AG04450 (cell line): ENCODE measurements around the gene MEGF6. TPM values are rescaled to one million over a fixed set of nuclear protein-coding genes. Genes with fewer than 3 reads are reported as not detected.
A peak's percentile ranks its signal among the peaks of the same experiment; 100 is the strongest.

Source experiments
- CTCF ChIA-PET: fragments of 300-600, 350-600 bp; formaldehyde crosslinking; extraction: SDS; loops from one replicate; lab custom pipeline; 2022; ENCODE audit warnings: antibody characterized with exemption, inconsistent platforms; lab: Charles Lee
- POLR2A ChIA-PET: fragments of 350-600 bp; formaldehyde crosslinking; extraction: SDS; loops from one replicate; lab custom pipeline; 2021; ENCODE audit warnings: antibody characterized with exemption, inconsistent platforms; lab: Yijun Ruan, JAX
- DNase-seq: peaks from one replicate; pipeline ENCODE4 v3.0.0-alpha.2; 2011; ENCODE audit warnings: low read depth, low spot score
- H3K27ac ChIP-seq: one replicate; pipeline ENCODE4 v1.5.1; 2012; ENCODE audit warnings: low read depth, low read length, control low read depth
- H3K27me3 ChIP-seq: one replicate; pipeline ENCODE4 v1.6.0; 2012; ENCODE audit warnings: low read length; ENCODE audit not compliant: control insufficient read depth, insufficient read depth
- H3K4me3 ChIP-seq: 2 replicates; pipeline ENCODE4 v1.5.1; 2011; ENCODE audit warnings: mild to moderate bottlenecking, low read depth, low read length, control low read depth
- H3K9me3 ChIP-seq: 2 replicates; pipeline ENCODE4 v1.5.1; 2012; ENCODE audit warnings: low read length; ENCODE audit not compliant: control insufficient read depth, insufficient read depth
- CTCF ChIP-seq: IDR thresholded peaks from 2 replicates; pipeline ENCODE4 v1.5.1; 2011; ENCODE audit warnings: low read depth, low read length, control low read depth, inconsistent platforms
- polyA plus RNA-seq: library from polyadenylated mRNA; depleted of rRNA; stranded (reverse); fragments of >200 nt; gene quantifications from 2 replicates; pipeline ENCODE4 v1.2.3, GENCODE V29; 2011

MEGF6 gene
- polyA plus RNA-seq, 1 experiment: 0.45 TPM

- no peak for TF ChIP-seq CTCF
- Histone ChIP-seq H3K4me3 (no peak overlapping the region), H3K27ac (no peak overlapping the region), H3K9me3 (no peaks in the 10 kb centered on the region), H3K27me3 (no peaks in the 10 kb centered on the region)
- POLR2A ChIA-PET: no interaction called here
- DNase-seq: no peak
- CTCF ChIA-PET: no interaction called here
These were observed 79.4 kb downstream of the MEGF6 start for GRCh38 chr1:3531928-3532327.

GRCh38 chr1:3530926-3531818, 80.1 kb downstream of the MEGF6 start:
- ChIA-PET POLR2A (no interaction called here), CTCF (interaction anchor here (0.6 kb wide), 1 partner anchor 60 kb away, joined by 5 read pairs; no protein-coding TSS in a partner anchor)
- Histone ChIP-seq H3K4me3 (peak overlapping the region; percentile 51), H3K9me3 (no peaks in the 10 kb centered on the region), H3K27ac (no peak overlapping the region), H3K27me3 (no peaks in the 10 kb centered on the region)
- TF ChIP-seq CTCF: no peak
- DNase-seq: no peak

GRCh38 chr1:3530086-3530925, 81.0 kb downstream of the MEGF6 start:
- Histone ChIP-seq H3K9me3 (no peaks in the 10 kb centered on the region), H3K4me3 (peak overlapping the region; percentile 51), H3K27ac (no peak overlapping the region), H3K27me3 (no peaks in the 10 kb centered on the region)
- DNase-seq: no peak
- ChIA-PET POLR2A (interaction anchor here (1.3 kb wide), 1 partner anchor 13 kb away, joined by 3 read pairs; no protein-coding TSS in a partner anchor), CTCF (no interaction called here)
- TF ChIP-seq CTCF: no peak

- ChIA-PET POLR2A (interaction anchor here (1.3 kb wide), 1 partner anchor 14 kb away, joined by 3 read pairs; no protein-coding TSS in a partner anchor), CTCF (no interaction called here)
- DNase-seq: no peak
- Histone ChIP-seq H3K27ac (no peak overlapping the region), H3K9me3 (no peaks in the 10 kb centered on the region), H3K27me3 (no peaks in the 10 kb centered on the region), H3K4me3 (no peak overlapping the region)
- no peak for TF ChIP-seq CTCF
These were observed 82.1 kb downstream of the MEGF6 start for GRCh38 chr1:3529099-3529729.
